ENCODE data around the gene TCF15. TPM values are rescaled to one million over a fixed set of nuclear protein-coding genes. Genes with fewer than 3 reads are reported as not detected.
A peak's percentile ranks its signal among the peaks of the same experiment; 100 is the strongest.

TCF15 gene
- total and polyA plus RNA-seq, 2 of the 8 experiments (the other 6 are each of a cell fraction or from before 2014, with no cell fraction given) = 3.7 to 6.9 TPM

DNA sequence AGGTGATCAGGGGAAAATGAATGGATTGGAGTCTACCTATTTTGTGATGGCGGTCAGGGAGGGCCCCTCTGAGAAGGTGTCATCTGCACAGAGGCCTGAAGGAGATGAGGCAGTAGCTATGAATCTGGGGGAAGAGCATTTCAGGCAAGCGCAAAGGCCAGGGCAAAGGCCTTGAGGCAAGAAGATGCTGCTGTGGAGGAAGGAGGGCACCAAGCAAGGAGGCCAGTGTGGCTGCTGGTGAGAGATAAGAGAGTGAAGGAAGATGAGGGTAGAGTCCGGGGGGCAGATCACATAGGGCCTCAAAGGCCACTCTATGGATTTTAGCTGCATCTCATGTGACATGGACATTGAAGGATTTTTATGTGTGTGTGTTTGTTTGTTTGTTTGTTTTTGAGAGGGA lies 45.9 kb downstream of the TCF15 start:
- Histone ChIP-seq H2BK5ac (ENCODE audit: low read depth, low read length) (no peak overlapping the region), H3K4me1 (replicated peaks in 1 of 4; ENCODE audit: control insufficient read depth in 3 of 4, insufficient read depth in 4 of 4, low read length in 3 of 4) (peaks cover 0 to 14% (median 4%) of the 10 kb centered on the region in 4 experiments; a peak in 5 of 7 replicates), H3K79me1 (ENCODE audit: low read depth, low read length) (no peaks in the 10 kb centered on the region), H4K5ac (ENCODE audit: insufficient read length, low read depth, low read length) (no peak overlapping the region), H3K23me2 (ENCODE audit: low read depth, low read length) (no peaks in the 10 kb centered on the region), H4K20me1 (replicated peaks in 1 of 2; ENCODE audit: control insufficient read depth in 1 of 2, insufficient read depth in 2 of 2, low read length in 2 of 2) (no peaks in the 10 kb centered on the region), H3K9me3 (ENCODE audit: insufficient read depth in 2 of 2, low read depth in 1 of 2, low read length in 1 of 2) (no peaks in the 10 kb centered on the region), H3K18ac (ENCODE audit: extremely low read depth, low read length) (no peak overlapping the region), H3K56ac (replicated peaks; ENCODE audit: insufficient read length, low read depth, low read length) (no peak overlapping the region), H3K4ac (replicated peaks; ENCODE audit: insufficient read length, low read depth, low read length) (no peak overlapping the region), H2AK5ac (ENCODE audit: low read depth, low read length) (no peak overlapping the region), H2BK12ac (ENCODE audit: low read depth, low read length) (no peak overlapping the region), H4K8ac (ENCODE audit: extremely low read depth, insufficient read depth, low read length) (no peak overlapping the region), H3K23ac (ENCODE audit: insufficient read length) (no peak overlapping the region), H2BK20ac (ENCODE audit: low read length) (no peak overlapping the region), H2AFZ (ENCODE audit: low read length) (no peak overlapping the region), H3K27me3 (replicated peaks in 1 of 4; ENCODE audit: control insufficient read depth in 3 of 4, extremely low read depth in 1 of 4, insufficient read depth in 3 of 4, low read length in 3 of 4) (no peaks in the 10 kb centered on the region), H3K79me2 (ENCODE audit: control insufficient read depth in 1 of 2, insufficient read depth in 2 of 2, low read length in 2 of 2) (no peaks in the 10 kb centered on the region), H3K4me2 (ENCODE audit: insufficient read depth in 1 of 2, low read depth in 2 of 2, low read length in 2 of 2) (no peak overlapping the region), H4K91ac (replicated peaks; ENCODE audit: insufficient read length, low read length) (no peak overlapping the region), H3K27ac (ENCODE audit: low read depth, low read length) (no peak overlapping the region), H2BK120ac (replicated peaks; ENCODE audit: low read depth, low read length) (no peak overlapping the region), H3K14ac (ENCODE audit: insufficient read length) (no peak overlapping the region), H3K36me3 (ENCODE audit: control insufficient read depth in 2 of 4, insufficient read depth in 4 of 4, low read length in 3 of 4) (no peaks in the 10 kb centered on the region), H2BK15ac (ENCODE audit: low read length) (0 out of 2 replicates have a peak overlapping the region, but pooled peaks have one; percentile 29), H3K9ac (replicated peaks in 1 of 4; ENCODE audit: extremely low read depth in 1 of 4, low read depth in 3 of 4, low read length in 3 of 4) (no peak overlapping the region), H3K4me3 (ENCODE audit: extremely low read depth in 1 of 4, insufficient read depth in 2 of 4, low read depth in 3 of 4, low read length in 4 of 4) (no peak overlapping the region)
- FAIRE-seq (no peak), DNase-seq (ENCODE audit: low read depth in 1 of 2, low spot score in 2 of 2) (no peak)
- POLR2A ChIA-PET (ENCODE audit: partially characterized antibody) = interaction anchor here (3.4 kb wide), 1 partner anchor 10 kb away, joined by 18 read pairs; no protein-coding TSS in a partner anchor
- 93% methylated on average over 3 of the region's 3 CpGs; no CpG with 5 or more reads in 1 of the 2 experiments for WGBS, 2 experiments (ENCODE audit: extremely low coverage in 1 of 2, insufficient coverage in 1 of 2, insufficient read length in 1 of 2, insufficient replicate concordance in 2 of 2, low coverage in 1 of 2, low lambda C conversion rate in 2 of 2, missing lambda C conversion rate in 1 of 2)
- CTCF ChIA-PET (ENCODE audit: partially characterized antibody) = interaction anchor here (0.9 to 6.1 kb wide), 7 partner anchors 10 to 175 kb away, joined by 3 to 142 read pairs (median 29); no protein-coding TSS in a partner anchor
- TF ChIP-seq MAX (IDR thresholded peaks at IDR 0.05) (no peak), EGR1 (IDR thresholded peaks at IDR 0.05; ENCODE audit: borderline replicate concordance, low read depth, low read length) (no peak), TEAD4 (IDR thresholded peaks at IDR 0.05; ENCODE audit: low read depth, low read length) (no peak), YY1 (IDR thresholded peaks at IDR 0.05; ENCODE audit: low read depth, low read length) (no peak), FOSL1 (IDR thresholded peaks at IDR 0.05; ENCODE audit: insufficient read depth, low read depth, low read length) (no peak), SIX5 (IDR thresholded peaks at IDR 0.05; ENCODE audit: low read depth, low read length) (no peak), ZNF274 (IDR thresholded peaks at IDR 0.05; ENCODE audit: borderline replicate concordance, extremely low read depth, low read length) (no peak), SUZ12 (IDR thresholded peaks at IDR 0.05; ENCODE audit: low read length) (no peak), EP300 (IDR thresholded peaks at IDR 0.05; ENCODE audit: borderline replicate concordance in 1 of 2, low read depth in 2 of 2, low read length in 2 of 2) (no peak), CEBPB (IDR thresholded peaks at IDR 0.05; ENCODE audit: low read depth, low read length) (no peak), BACH1 (IDR thresholded peaks at IDR 0.05; ENCODE audit: low read length) (no peak)
- TF ChIP-seq, protein P1, sequence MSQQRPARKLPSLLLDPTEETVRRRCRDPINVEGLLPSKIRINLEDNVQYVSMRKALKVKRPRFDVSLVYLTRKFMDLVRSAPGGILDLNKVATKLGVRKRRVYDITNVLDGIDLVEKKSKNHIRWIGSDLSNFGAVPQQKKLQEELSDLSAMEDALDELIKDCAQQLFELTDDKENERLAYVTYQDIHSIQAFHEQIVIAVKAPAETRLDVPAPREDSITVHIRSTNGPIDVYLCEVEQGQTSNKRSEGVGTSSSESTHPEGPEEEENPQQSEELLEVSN (IDR thresholded peaks at IDR 0.05) = no peak

All from H1 (cell line).